CD4-positive, alpha-beta T cell (primary cell): ENCODE measurements around the gene PHF23. TPM values are rescaled to one million over a fixed set of nuclear protein-coding genes. Genes with fewer than 3 reads are reported as not detected.

Experiments
- ATAC-seq: fragments of 200-7000 bp; cut with Tn5 transposase; one replicate; pipeline ENCODE4 v1.10.0; 2022; ENCODE audit warnings: mild to moderate bottlenecking; ENCODE audit not compliant: poor library complexity
- CTCF ChIA-PET: fragments of 350-600 bp; sonication (Branson Sonifier 250); formaldehyde crosslinking; loops from one replicate; lab custom pipeline; 2021; ENCODE audit warnings: antibody characterized with exemption, inconsistent platforms; lab: Charles Lee
- POLR2A ChIA-PET: fragments of 350-600 bp; sonication (Branson Sonifier 250); formaldehyde crosslinking; loops from one replicate; lab custom pipeline; 2021; ENCODE audit warnings: antibody characterized with exemption, inconsistent platforms; lab: Charles Lee
- DNase-seq, 14 experiments: peaks; one replicate each; pipeline ENCODE4 v3.0.0-alpha.2; 2013 to 2020; ENCODE audit warnings: mixed read lengths in 2 of 14
- H3K27ac ChIP-seq, 2 donors: one replicate each; pipeline versions ENCODE4 v1.5.1 to v1.7.0; 2013; ENCODE audit warnings: low read length in 2 of 2, low read depth in 1 of 2, mild to moderate bottlenecking in 1 of 2
- H3K27me3 ChIP-seq, 2 experiments: 1 replicate in 1 of 2; 2 replicates in 1 of 2; pipeline versions ENCODE4 v1.6.1 to v1.7.0; 2013; ENCODE audit warnings: low read length in 2 of 2, control low read depth in 1 of 2, mild to moderate bottlenecking in 1 of 2, moderate library complexity in 1 of 2; ENCODE audit not compliant: insufficient read depth in 2 of 2, control insufficient read depth in 1 of 2
- H3K36me3 ChIP-seq: one replicate; pipeline ENCODE4 v1.6.1; 2013; ENCODE audit warnings: low read length, control low read depth; ENCODE audit not compliant: insufficient read depth
- H3K4me1 ChIP-seq: one replicate; pipeline ENCODE4 v1.6.1; 2013; ENCODE audit warnings: low read length, control low read depth; ENCODE audit not compliant: insufficient read depth
- H3K4me3 ChIP-seq: one replicate; pipeline ENCODE4 v1.5.1; 2013; ENCODE audit warnings: mild to moderate bottlenecking, low read length, moderate library complexity
- H3K9me3 ChIP-seq, 2 experiments: 1 replicate in 1 of 2; 2 replicates in 1 of 2; pipeline versions ENCODE4 v1.6.1 to v1.7.0; 2013; ENCODE audit warnings: low read length in 2 of 2, mild to moderate bottlenecking in 2 of 2, control low read depth in 1 of 2, moderate library complexity in 1 of 2; ENCODE audit not compliant: control insufficient read depth in 1 of 2, insufficient read depth in 1 of 2
- H3K27ac Mint-ChIP-seq: one replicate; pipeline ENCODE4 v1.8.0; 2020; ENCODE audit warnings: mixed read lengths
- H3K27me3 Mint-ChIP-seq: one replicate; pipeline ENCODE4 v1.8.0; 2021; ENCODE audit warnings: mixed read lengths
- H3K36me3 Mint-ChIP-seq: one replicate; pipeline ENCODE4 v1.8.0; 2021; ENCODE audit warnings: low read depth, mixed read lengths
- H3K4me1 Mint-ChIP-seq: one replicate; pipeline ENCODE4 v1.8.0; 2021; ENCODE audit warnings: low read depth, mixed read lengths
- H3K4me3 Mint-ChIP-seq: one replicate; pipeline ENCODE4 v1.8.0; 2020; ENCODE audit warnings: mild to moderate bottlenecking, mixed read lengths
- H3K9me3 Mint-ChIP-seq: one replicate; pipeline ENCODE4 v1.8.0; 2020; ENCODE audit warnings: mixed read lengths
- intact Hi-C, 2 experiments: fragments of 100-400 bp; cut with DNase I in 1 of 2; cut with micrococcal nuclease in 1 of 2; formaldehyde crosslinking; loops; one replicate each; pipeline versions ENCODE4 v1.15.1 to v1.9.0; 2023 to 2025; cut with DNase I, micrococcal nuclease
- total RNA-seq, 174 experiments: library from RNA in 2 of 174; stranded (reverse) in 2 of 174; gene quantifications; one replicate each; pipeline ENCODE4 v1.2.3 and lab custom pipeline; 2021 to 2026
- TF ChIP-seq, protein P1 (sequence below): fragments of 200-600 bp; IDR thresholded peaks from one replicate; pipeline ENCODE4 v1.8.0; 2022; ENCODE audit warnings: antibody characterized with exemption, mild to moderate bottlenecking

The PHF23 gene
- total RNA-seq, 2 experiments from 2014 or later = 4.5 to 5.1 TPM

DNA sequence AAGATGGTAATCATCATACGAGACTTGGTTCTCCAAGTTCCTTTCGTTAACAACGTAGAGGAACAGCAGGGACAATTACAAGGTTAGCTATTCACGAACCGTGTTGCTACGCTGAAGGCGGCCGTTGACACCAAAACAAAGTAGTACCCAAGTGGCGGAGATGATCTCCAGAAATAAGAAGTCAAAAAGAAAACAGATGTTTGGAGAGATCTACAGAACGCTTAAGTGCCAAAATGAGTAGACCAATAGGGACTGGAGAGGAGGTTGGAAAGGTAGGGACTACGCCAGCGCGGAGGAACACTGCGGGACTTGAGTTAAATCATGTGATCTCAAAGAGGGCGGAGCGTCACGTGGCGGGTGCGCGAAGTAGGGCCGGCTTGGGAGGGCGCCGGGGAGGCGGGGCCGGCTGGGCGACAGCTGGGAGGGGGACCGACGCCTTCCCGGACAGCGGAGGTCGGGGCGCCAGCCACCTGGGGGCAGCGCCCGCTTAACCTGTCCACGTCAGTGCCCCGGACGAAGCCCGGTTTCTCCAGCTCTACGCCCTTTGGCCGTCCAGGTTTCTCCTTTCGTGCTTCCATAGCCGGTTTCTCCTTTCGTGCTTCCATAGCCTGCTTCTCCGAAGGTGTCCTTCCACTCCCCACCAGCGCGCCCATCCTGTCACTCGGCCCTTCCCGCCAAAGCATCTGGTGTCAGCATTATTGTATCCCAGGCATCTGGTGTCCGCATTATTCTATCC, 3.6 kb upstream of the PHF23 start:
- DNase-seq = peak; percentile 90 to 97 (median 92)
- Mint-ChIP-seq H3K27ac (peak overlapping the region; percentile 93), H3K4me3 (peak overlapping the region; percentile 94), H3K27me3 (peaks cover 4% of the 10 kb centered on the region), H3K4me1 (peaks cover 39% of the 10 kb centered on the region), H3K9me3 (no peaks in the 10 kb centered on the region), H3K36me3 (peaks cover 71% of the 10 kb centered on the region)
- ChIA-PET POLR2A (interaction anchor here (0.6 to 17.0 kb wide), 27 partner anchors 8 to 600 kb away, joined by 3 to 234 read pairs (median 5); partner anchors contain the start of genes ACADVL, ACAP1, CLDN7 and CTDNEP1), CTCF (interaction anchor here (0.9 to 3.8 kb wide), 6 partner anchors 9 to 197 kb away, joined by 3 to 20 read pairs (median 4); partner anchors contain the start of genes ACADVL, CTDNEP1, DLG4 and ELP5)
- H3K36me3 ChIP-seq = peaks cover 41% of the 10 kb centered on the region
- TF ChIP-seq, protein P1, sequence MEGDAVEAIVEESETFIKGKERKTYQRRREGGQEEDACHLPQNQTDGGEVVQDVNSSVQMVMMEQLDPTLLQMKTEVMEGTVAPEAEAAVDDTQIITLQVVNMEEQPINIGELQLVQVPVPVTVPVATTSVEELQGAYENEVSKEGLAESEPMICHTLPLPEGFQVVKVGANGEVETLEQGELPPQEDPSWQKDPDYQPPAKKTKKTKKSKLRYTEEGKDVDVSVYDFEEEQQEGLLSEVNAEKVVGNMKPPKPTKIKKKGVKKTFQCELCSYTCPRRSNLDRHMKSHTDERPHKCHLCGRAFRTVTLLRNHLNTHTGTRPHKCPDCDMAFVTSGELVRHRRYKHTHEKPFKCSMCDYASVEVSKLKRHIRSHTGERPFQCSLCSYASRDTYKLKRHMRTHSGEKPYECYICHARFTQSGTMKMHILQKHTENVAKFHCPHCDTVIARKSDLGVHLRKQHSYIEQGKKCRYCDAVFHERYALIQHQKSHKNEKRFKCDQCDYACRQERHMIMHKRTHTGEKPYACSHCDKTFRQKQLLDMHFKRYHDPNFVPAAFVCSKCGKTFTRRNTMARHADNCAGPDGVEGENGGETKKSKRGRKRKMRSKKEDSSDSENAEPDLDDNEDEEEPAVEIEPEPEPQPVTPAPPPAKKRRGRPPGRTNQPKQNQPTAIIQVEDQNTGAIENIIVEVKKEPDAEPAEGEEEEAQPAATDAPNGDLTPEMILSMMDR = no peak
- peak overlapping the region; percentile 85 to 97 for H3K27ac ChIP-seq
- peaks cover 30% of the 10 kb centered on the region for H3K4me1 ChIP-seq
- H3K27me3 ChIP-seq = no peaks in the 10 kb centered on the region
- peak; percentile 39 for ATAC-seq
- H3K4me3 ChIP-seq = peak overlapping the region; percentile 77
- H3K9me3 ChIP-seq = no peaks in the 10 kb centered on the region
- intact Hi-C loops = loop anchor here in 1 of 2 experiments (1.0 kb wide), 2 partner anchors 9 to 29 kb away; partner anchors contain the start of gene ELP5

DNA sequence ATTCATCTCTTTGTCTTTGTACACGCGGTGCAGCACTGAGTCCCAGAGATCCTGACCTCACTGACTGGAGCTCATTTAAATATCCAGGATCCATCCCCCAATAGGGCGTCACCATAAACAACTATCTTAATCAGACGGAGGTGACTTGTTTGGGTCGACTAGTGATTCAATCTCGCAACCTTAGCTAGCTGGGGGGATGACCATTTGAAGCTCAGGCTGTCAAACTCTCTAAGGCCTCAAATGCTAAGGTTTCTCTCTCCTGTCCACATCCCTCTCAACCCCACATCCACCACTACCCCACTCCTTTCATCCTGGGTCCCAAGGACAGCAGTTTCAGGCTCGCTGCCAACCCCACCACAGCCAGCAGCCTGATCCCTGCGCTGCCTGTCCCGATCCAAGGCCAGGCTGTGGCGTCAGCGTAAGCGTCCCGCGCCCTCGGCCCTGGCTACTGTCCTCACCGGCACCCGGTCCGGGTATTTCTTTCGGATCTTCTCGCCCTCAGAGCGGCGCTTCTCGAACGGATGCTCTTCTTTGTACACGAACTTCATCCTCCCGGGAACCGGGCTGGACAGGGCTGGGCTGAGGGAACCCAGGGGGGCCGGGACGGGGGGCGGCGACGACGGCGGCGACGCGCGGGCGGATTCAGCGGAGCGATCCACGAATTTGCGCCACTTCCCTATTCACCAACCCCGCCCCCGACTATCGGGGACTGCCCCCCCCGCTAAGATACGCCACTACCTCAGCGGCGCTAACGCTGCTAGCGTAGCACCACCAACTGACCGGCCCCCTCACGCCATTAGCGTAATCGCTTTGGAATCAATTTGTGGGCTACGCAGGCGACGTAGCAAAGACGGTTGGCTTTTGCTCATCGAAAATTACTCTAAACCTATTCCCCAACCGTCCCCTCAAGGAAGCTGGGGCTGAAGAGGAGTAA, 2.8 kb upstream of the PHF23 start, which contains the start of gene GABARAP:
TSS of gene GABARAP (minus strand) at position 667 of the 934 bp plus-strand sequence. CDS start at position 548, 119 bp downstream.
- H3K4me1 ChIP-seq = peaks cover 37% of the 10 kb centered on the region
- ChIA-PET CTCF (interaction anchor here (0.7 to 3.8 kb wide), 8 partner anchors 10 to 196 kb away, joined by 3 to 20 read pairs (median 4); partner anchors contain the start of genes ACADVL, CTDNEP1, DLG4 and ELP5), POLR2A (interaction anchor here (0.6 to 17.0 kb wide), 30 partner anchors 8 to 601 kb away, joined by 3 to 234 read pairs (median 4); partner anchors contain the start of genes ACADVL, ACAP1, CLDN7 and CTDNEP1)
- Mint-ChIP-seq H3K27ac (peak within 1 kb of the TSS; percentile 93), H3K4me1 (peaks cover 44% of the 10 kb centered on the region), H3K9me3 (no peaks in the 10 kb centered on the region), H3K27me3 (peaks cover 4% of the 10 kb centered on the region), H3K4me3 (peak within 1 kb of the TSS; percentile 94), H3K36me3 (peaks cover 74% of the 10 kb centered on the region)
- peak; percentile 39 for ATAC-seq
- H3K27me3 ChIP-seq = no peaks in the 10 kb centered on the region
- DNase-seq = peak; percentile 83 to 96 (median 94)
- H3K36me3 ChIP-seq = peaks cover 40% of the 10 kb centered on the region
- no peaks in the 10 kb centered on the region for H3K9me3 ChIP-seq
- H3K4me3 ChIP-seq = peak within 1 kb of the TSS; percentile 77
- TF ChIP-seq, protein P1 = no peak
- H3K27ac ChIP-seq = peak within 1 kb of the TSS; percentile 85 to 97
- intact Hi-C loops = loop anchor here (1.0 kb wide), 3 partner anchors 9 to 28 kb away; partner anchors contain the start of genes CTDNEP1 (in 1 of the 2) and ELP5 (in 1 of the 2)
